Activated CD4-positive, alpha-beta T cell treated with anti-CD3 and anti-CD28 coated beads, Interleukin-2, amount 50 U/mL, for 1 hour (primary cell): ENCODE measurements around the gene DEPDC1.
"Not testable (repeated sequence)": the region's sequence is repeated elsewhere in the genome, so short reads cannot be mapped to it uniquely, and the experiment has no call there.

ENCODE experiments used
- DNase-seq: peaks from one replicate; pipeline ENCODE4 v3.0.0-alpha.2; 2020

The DEPDC1 gene, protein sequence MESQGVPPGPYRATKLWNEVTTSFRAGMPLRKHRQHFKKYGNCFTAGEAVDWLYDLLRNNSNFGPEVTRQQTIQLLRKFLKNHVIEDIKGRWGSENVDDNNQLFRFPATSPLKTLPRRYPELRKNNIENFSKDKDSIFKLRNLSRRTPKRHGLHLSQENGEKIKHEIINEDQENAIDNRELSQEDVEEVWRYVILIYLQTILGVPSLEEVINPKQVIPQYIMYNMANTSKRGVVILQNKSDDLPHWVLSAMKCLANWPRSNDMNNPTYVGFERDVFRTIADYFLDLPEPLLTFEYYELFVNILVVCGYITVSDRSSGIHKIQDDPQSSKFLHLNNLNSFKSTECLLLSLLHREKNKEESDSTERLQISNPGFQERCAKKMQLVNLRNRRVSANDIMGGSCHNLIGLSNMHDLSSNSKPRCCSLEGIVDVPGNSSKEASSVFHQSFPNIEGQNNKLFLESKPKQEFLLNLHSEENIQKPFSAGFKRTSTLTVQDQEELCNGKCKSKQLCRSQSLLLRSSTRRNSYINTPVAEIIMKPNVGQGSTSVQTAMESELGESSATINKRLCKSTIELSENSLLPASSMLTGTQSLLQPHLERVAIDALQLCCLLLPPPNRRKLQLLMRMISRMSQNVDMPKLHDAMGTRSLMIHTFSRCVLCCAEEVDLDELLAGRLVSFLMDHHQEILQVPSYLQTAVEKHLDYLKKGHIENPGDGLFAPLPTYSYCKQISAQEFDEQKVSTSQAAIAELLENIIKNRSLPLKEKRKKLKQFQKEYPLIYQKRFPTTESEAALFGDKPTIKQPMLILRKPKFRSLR

DNA sequence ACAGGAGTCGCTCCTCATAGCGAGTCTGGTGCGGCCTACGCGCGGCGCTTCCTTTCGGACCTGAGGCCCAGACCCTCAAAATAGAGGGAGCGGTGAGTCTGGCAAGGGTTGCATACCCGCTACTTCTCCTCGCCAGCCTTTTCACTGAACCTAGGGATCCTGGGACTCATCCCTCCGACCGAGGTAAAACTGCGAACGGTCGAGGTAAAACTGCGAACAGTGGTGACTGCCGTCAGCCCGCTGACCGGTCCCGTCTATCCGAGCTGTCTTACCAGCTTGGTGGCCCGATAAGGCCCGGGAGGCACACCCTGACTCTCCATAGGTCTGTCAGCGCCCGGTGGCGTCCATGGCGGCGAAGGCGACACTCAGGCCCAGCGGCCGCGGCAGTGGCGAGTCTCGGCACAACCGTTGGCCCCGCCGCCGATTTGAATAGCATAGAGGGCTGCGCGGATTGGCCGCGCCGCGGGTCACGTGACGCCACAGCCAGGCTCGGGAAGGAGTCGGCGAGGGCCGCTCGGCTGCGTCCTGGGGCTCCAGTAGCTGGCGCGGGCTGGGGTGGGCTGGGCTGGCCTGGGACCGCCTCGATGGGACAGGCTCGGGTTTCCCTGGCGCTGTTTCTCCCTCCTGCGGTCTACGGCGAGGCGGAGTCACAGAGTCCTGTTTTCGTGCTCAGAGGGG, at the start of gene DEPDC1:
Gene DEPDC1, minus strand, starts transcription at position 403 of the 678 bp plus-strand sequence. Its CDS starts 83 bp downstream, at position 320.
- DNase-seq = peak; percentile 62

GRCh38 chr1:68544651-68545050, 47.8 kb upstream of the DEPDC1 start:
- DNase-seq = no peak

DNA sequence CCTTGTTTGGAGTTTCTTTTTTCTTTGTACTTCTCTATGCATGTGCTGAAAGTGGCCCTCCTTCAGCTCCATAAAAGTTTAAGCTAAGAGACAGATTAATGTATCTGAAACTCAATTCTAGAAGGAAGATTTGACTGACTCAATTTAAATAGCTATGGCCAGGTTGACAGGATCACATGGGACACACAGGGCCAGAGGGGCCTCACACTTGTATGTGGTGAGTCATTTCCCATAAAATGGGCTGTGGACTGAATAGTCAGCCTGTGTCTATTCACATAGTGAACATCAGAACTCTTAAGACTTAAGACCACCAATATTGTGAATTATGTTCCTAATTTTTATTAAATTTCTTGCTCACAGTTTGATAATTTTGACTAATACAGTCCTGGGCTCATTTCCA, 45.7 kb upstream of the DEPDC1 start:
- DNase-seq = no peak

- no peak for DNase-seq
Measured at GRCh38 chr1:68538941-68539340, 42.1 kb upstream of the DEPDC1 start.

DNA sequence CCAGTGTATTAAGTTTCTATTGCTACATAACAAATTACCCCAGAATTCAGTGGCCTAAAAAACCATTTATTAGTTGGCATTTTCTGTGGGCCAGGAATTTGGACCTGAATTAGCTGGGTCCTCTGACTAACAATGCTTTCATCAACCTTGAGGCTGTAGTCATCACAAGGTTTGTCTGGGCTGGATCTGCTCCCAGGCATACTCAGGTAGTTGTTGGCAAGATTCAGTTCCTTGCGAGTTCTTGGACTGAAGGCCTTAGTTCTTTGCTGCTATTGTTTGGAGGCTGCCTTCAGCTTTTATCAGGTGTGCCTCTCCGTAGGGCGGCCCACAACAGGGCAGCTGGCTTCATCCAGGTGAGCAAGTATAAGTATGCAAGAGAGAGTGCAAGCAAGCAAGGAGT, 31.4 kb upstream of the DEPDC1 start:
- DNase-seq = no peak

- no peak for DNase-seq
Measured at GRCh38 chr1:68525781-68526180, 28.9 kb upstream of the DEPDC1 start.

DNA sequence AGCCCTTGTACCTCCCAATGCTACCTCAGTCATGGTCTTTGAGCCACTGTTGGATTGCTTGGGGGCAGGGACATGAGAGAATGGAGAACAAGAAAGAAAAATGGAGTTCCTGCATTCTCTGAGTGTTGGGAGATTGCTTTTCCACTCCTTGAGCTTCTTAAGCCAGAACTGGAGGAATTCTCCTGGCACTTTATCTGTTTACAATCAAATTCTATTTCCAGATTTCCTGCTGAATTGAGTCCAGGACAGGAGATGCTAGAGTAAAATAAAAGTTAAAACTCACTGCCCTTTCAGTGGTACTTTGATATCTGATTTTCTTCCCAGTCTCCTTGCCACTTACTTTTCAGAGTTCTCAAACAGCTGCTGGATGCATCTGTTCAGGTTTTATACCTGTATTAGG, 24.4 kb upstream of the DEPDC1 start:
- no peak for DNase-seq

- DNase-seq = no peak
Measured at GRCh38 chr1:68516066-68516465, 19.2 kb upstream of the DEPDC1 start.

- no peak for DNase-seq
Measured at GRCh38 chr1:68511254-68511653, 14.4 kb upstream of the DEPDC1 start.

GRCh38 chr1:68506386-68506785, 9.5 kb upstream of the DEPDC1 start:
- DNase-seq = no peak

- DNase-seq = no peak
Measured at GRCh38 chr1:68503085-68503484, 6.2 kb upstream of the DEPDC1 start.

DNA sequence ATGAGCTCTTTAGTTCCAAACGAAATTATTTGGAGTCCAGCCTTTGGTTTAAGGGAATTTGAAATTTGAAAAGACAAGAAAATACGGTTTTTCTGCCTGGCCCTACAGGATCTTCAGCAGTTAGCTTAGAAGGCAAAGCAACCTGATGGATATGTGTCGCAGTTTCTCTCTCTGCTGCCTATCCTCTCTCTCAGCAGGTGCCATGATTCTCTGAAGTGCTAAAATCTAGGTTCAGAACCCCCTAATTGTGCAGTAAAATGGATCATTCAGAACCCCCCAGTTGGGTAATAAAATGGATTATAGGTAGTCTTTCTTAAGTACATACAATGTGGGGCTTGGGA, 446 bp upstream of the DEPDC1 start:
- no peak for DNase-seq

GRCh38 chr1:68495968-68496679, 758 bp downstream of the DEPDC1 start:
- no peak for DNase-seq

GRCh38 chr1:68495532-68495931, 1.4 kb downstream of the DEPDC1 start:
- no peak for DNase-seq

DNA sequence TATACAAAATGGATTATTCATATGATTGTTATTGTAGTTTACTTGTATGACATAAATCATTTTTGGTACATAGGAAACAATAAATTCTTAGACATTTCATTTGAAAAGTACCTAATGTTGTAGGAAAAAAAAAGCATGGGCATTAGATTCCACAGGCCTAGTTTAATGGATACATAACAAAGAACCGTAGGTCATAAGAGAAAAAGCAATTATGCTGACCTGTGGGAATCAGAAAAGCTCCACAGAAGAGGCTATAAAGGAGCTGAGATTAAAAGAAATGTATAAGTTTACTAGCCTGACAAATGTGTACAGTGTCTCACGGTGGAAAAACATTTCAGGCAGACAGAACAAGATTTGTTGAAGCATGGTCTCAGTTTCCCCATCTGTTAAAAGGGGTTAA, 3.7 kb downstream of the DEPDC1 start:
- no peak for DNase-seq

DNA sequence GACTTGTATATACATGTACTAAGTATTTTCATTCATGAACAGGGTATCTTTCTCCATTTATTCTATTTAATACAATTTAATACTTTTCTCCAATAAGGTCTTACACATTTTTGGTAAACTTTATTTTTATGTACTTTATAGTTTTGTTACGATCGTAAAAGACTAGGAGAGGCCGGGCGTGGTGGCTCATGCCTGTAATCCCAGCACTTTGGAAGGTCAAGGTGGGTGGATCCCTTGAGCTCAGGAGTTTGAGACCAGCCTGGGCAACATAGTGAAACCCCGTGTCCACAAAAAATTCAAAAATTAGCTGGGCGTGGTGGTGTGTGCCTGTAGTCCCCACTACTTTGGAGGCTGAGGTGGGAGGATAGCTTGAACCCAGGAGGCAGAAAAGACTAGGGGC, 4.6 kb downstream of the DEPDC1 start:
- DNase-seq = not testable (repeated sequence)

GRCh38 chr1:68490046-68490651, 6.7 kb downstream of the DEPDC1 start:
- no peak for DNase-seq

DNA sequence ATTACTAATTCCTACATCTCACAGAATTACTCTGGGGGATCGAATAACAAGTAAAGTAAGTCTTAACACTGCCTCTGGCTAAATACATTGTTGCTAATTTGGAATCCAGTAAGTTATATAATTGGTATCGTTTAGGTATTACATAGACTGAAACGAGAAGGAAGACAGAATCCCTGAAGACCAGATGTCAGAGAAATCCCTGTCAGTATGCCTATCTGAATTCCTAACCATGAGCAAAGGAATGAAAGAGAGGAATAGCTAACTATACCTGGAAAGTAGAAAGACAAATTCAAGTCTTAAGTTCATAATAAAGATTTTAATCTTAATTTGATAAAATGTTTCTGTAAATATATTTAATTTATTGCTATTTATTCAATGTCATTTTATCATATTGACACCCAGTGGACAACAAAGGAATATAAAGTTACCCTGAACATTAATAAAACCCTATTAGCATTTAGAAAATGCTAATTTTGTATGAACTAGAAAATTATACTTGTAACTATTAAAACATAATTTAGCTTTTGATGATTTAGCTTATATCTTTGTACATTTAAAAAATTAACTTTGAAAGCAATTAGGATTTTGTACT, 11.4 kb downstream of the DEPDC1 start:
- DNase-seq = no peak

DNA sequence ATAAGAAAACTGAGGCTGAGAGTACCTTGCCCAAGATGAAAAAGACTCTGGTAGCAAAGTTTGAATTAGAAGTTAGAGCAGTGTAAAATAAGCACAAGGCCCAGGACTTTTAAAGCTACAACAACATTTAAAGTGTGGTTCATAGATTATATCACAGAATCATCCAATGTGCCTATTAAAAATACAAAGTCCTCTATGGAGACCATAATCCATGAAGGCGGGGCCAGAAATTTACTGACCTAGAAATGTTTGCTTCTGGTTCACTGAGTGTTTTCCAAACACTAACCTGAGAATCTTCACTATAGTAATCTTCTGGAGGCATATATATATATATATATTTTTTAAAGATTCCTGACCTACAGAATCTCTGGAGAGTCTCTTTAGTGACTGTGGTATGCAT, 12.3 kb downstream of the DEPDC1 start:
- DNase-seq = no peak

DNA sequence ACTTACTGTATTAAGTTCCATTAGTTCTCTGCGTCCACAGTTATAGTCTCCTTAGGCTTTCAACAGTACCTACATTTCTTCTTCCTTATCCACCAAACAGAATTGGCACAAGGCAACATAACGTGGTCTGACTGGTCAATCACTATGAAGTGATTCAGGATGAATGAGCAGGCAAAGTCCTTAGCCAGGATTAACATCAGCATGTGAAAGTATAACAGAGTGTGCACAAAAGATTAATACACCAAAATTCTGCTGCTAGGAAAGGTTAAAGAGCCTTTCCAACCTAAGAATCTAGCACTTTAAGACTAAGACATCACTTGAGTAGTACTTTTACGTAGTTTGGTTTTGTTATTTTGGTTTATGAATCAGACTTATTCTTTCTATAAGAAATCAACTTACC, 15.8 kb downstream of the DEPDC1 start:
- DNase-seq = no peak

DNA sequence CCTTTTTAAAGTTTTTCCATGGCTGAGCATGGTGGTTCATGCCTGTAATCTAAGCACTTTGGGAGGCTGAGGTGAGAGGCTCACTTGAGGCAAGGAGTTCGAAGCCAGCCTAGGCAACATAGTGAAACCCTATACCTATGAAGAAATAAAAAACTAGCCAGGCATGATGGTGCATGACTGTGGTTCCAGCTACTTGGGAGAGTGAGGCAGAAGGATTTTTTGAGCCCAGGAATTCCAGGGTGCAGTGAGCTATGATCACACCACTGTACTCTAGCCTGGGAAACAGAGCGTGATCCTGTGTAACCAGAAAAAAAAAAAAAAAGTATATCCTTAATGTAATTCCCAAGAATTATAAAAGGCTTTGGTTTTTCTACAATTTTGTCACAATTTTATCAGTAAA, 17.4 kb downstream of the DEPDC1 start:
- DNase-seq = no peak

DNA sequence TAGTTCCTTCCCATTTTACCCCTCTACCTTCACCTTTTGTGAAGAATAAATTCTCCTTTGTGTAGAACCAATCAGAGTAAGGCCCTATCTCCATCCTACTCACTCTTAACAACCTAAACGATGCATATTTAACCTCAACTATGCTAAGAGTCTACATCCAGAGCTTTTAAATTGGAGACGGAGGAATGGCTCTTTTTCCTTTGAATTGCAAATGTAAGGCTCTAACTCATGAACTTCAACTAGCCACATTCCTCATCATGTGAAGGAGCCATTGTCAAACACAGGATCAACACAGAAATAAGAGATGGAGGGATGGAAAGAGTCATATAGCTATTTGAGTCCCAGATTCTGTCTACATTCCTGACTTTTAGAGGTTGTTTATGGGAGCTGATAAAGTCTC, 18.2 kb downstream of the DEPDC1 start:
- DNase-seq = no peak
